Femur (tissue), 1 donor: ENCODE measurements around the gene GOLGA2.
A peak's percentile ranks its signal among the peaks of the same experiment; 100 is the strongest.

Experiments
- DNase-seq: peaks from one replicate; pipeline ENCODE4 v3.0.0-alpha.2; 2017

The GOLGA2 gene

GRCh38 chr9:128275198-128276007 is at the start of gene GOLGA2:
Gene GOLGA2 (minus strand): TSS chr9:128276007. CDS start chr9:128275976, 31 bp downstream.
- peak; percentile 59 for DNase-seq

GRCh38 chr9:128324401-128324800 is 48.6 kb upstream of the GOLGA2 start:
- no peak for DNase-seq

GRCh38 chr9:128323791-128324190 is 48.0 kb upstream of the GOLGA2 start:
- no peak for DNase-seq

GRCh38 chr9:128323212-128323730 is 47.5 kb upstream of the GOLGA2 start:
- DNase-seq: no peak

- DNase-seq: peak; percentile 96
Measured at GRCh38 chr9:128322404-128323211, 46.8 kb upstream of the GOLGA2 start, which contains the start of the genes COQ4 and TRUB2. Gene COQ4 (plus strand): TSS chr9:128322839. CDS start chr9:128322859, 20 bp downstream. Gene TRUB2 (minus strand): TSS chr9:128322447. CDS start chr9:128322408, 39 bp downstream.

- DNase-seq: no peak
Measured at GRCh38 chr9:128321879-128322403, 46.1 kb upstream of the GOLGA2 start.

GRCh38 chr9:128321343-128321742 is 45.5 kb upstream of the GOLGA2 start:
- no peak for DNase-seq

- no peak for DNase-seq
Measured at GRCh38 chr9:128317629-128318028, 41.8 kb upstream of the GOLGA2 start.

GRCh38 chr9:128316421-128316820 is 40.6 kb upstream of the GOLGA2 start:
- DNase-seq: no peak

GRCh38 chr9:128314697-128315096 is 38.9 kb upstream of the GOLGA2 start:
- no peak for DNase-seq

- no peak for DNase-seq
Measured at GRCh38 chr9:128310461-128310860, 34.7 kb upstream of the GOLGA2 start.

- DNase-seq: no peak
Measured at GRCh38 chr9:128309551-128309950, 33.7 kb upstream of the GOLGA2 start.

- no peak for DNase-seq
Measured at GRCh38 chr9:128304971-128305288, 29.1 kb upstream of the GOLGA2 start.

- DNase-seq: no peak
Measured at GRCh38 chr9:128304136-128304970, 28.5 kb upstream of the GOLGA2 start.

GRCh38 chr9:128298535-128299482 is 23.0 kb upstream of the GOLGA2 start:
- DNase-seq: no peak

- DNase-seq: no peak
Measured at GRCh38 chr9:128297221-128297773, 21.5 kb upstream of the GOLGA2 start.

- no peak for DNase-seq
Measured at GRCh38 chr9:128296340-128297220, 20.8 kb upstream of the GOLGA2 start.

GRCh38 chr9:128294142-128294541 is 18.3 kb upstream of the GOLGA2 start:
- DNase-seq: no peak

GRCh38 chr9:128293091-128293490 is 17.3 kb upstream of the GOLGA2 start:
- no peak for DNase-seq

- DNase-seq: no peak
Measured at GRCh38 chr9:128292009-128292408, 16.2 kb upstream of the GOLGA2 start.
